IgD-negative memory B cell (primary cell): ENCODE results near the gene RHO. TPM values are rescaled to one million over a fixed set of nuclear protein-coding genes. Genes with fewer than 3 reads are reported as not detected.
"Not testable (repeated sequence)": the region's sequence is repeated elsewhere in the genome, so short reads cannot be mapped to it uniquely, and the experiment has no call there.

Source experiments
- H3K27ac Mint-ChIP-seq, 3 donors: one replicate each; pipeline ENCODE4 v1.8.0; 2020 to 2022; ENCODE audit warnings: mild to moderate bottlenecking in 3 of 3, mixed read lengths in 3 of 3, moderate library complexity in 1 of 3
- H3K27me3 Mint-ChIP-seq: one replicate; pipeline ENCODE4 v1.8.0; 2021; ENCODE audit warnings: mixed read lengths
- H3K36me3 Mint-ChIP-seq: one replicate; pipeline ENCODE4 v1.8.0; 2020; ENCODE audit warnings: mild to moderate bottlenecking, mixed read lengths
- H3K4me1 Mint-ChIP-seq, 3 donors: one replicate each; pipeline ENCODE4 v1.8.0; 2020 to 2022; ENCODE audit warnings: mixed read lengths in 3 of 3, mild to moderate bottlenecking in 1 of 3
- H3K4me3 Mint-ChIP-seq, 4 donors: one replicate each; pipeline ENCODE4 v1.8.0; 2020 to 2022; ENCODE audit warnings: mild to moderate bottlenecking in 4 of 4, mixed read lengths in 4 of 4, moderate library complexity in 3 of 4
- H3K9me3 Mint-ChIP-seq, 3 donors: one replicate each; pipeline ENCODE4 v1.8.0; 2020 to 2021; ENCODE audit warnings: mixed read lengths in 3 of 3, mild to moderate bottlenecking in 1 of 3
- polyA plus RNA-seq: library from polyadenylated mRNA; unstranded; fragments of 300-500 nt; fragmentation: Illumina TruSeq; gene quantifications from one replicate; pipeline ENCODE4 v1.2.3, GENCODE V29; 2021

The RHO gene
- polyA plus RNA-seq, 1 donor from 2014 or later: not detected

DNA sequence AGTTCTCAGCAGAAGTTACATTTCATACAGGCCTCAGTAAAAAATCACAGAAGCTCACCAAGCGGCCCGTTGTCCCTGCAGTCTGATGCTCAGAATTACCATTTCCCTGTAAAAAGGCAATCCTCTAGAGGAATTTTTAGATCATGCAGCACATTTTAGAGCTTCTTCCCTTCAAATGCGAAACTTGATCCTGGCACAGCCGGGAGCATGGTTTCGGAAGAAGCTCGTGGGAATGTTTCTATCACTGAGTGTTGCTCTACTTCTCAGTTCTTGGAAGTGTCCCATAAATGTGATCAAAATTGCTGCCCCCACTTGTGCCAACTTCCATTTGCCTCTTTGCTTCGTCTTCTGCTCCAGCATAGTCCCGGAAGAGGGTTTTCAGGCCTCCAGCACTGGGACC, 10.8 kb downstream of the RHO start:
- Mint-ChIP-seq H3K27ac (peak overlapping the region in 1 of 3 donors; percentile 91), H3K27me3 (no peaks in the 10 kb centered on the region), H3K4me3 (no peak overlapping the region), H3K36me3 (peaks cover 3% of the 10 kb centered on the region), H3K9me3 (peaks cover 0 to 3% (median 0%) of the 10 kb centered on the region in 3 donors), H3K4me1 (peaks cover 0 to 2% (median 0%) of the 10 kb centered on the region in 3 donors)

DNA sequence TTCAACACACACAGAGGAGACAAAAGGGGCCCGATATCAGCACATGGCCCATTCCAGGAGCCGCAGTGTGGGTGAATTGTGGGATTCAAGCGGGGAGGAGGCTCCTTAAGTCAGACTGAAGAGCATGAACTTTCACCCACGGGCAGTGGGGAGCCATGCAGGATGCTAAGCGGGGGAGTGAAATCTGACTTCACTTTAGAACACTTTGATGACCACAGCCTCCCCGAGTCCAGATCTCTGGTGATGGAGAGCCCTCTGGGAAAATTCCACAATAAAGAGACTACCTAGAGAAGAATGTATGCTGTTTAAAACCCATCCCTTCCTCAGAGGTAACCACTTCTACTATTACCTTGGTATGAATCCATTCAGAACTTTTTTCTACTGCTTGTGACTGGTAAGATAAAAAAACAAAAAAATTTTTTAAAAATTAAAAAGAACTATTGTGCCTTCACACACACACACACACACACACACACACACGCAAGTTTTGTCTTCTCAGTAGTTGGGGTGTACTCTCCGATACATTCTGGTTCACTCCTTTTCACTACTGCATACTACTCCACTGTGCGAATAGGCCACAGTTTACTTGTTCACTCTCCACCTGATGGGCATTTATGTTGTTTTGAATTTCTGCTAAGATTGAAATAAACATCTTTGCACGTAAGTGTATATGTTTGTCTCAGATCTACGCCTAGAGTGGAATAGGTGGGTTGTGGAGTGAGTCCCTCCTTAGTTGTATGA, 12.5 kb downstream of the RHO start:
- Mint-ChIP-seq H3K27ac (peak overlapping the region in 1 of 3 donors; percentile 89), H3K4me1 (peaks cover 0 to 2% (median 0%) of the 10 kb centered on the region in 3 donors), H3K27me3 (no peaks in the 10 kb centered on the region), H3K36me3 (peaks cover 3% of the 10 kb centered on the region), H3K9me3 (peaks cover 0 to 3% (median 0%) of the 10 kb centered on the region in 3 donors), H3K4me3 (no peak overlapping the region)

GRCh38 chr3:129542747-129543146, 14.3 kb downstream of the RHO start:
- Mint-ChIP-seq H3K4me3 (no peak overlapping the region), H3K9me3 (peaks cover 0 to 3% (median 0%) of the 10 kb centered on the region in 3 donors), H3K27ac (peak overlapping the region in 1 of 3 donors; percentile 77), H3K36me3 (peaks cover 3% of the 10 kb centered on the region), H3K4me1 (peaks cover 0 to 2% (median 0%) of the 10 kb centered on the region in 3 donors), H3K27me3 (no peaks in the 10 kb centered on the region)

DNA sequence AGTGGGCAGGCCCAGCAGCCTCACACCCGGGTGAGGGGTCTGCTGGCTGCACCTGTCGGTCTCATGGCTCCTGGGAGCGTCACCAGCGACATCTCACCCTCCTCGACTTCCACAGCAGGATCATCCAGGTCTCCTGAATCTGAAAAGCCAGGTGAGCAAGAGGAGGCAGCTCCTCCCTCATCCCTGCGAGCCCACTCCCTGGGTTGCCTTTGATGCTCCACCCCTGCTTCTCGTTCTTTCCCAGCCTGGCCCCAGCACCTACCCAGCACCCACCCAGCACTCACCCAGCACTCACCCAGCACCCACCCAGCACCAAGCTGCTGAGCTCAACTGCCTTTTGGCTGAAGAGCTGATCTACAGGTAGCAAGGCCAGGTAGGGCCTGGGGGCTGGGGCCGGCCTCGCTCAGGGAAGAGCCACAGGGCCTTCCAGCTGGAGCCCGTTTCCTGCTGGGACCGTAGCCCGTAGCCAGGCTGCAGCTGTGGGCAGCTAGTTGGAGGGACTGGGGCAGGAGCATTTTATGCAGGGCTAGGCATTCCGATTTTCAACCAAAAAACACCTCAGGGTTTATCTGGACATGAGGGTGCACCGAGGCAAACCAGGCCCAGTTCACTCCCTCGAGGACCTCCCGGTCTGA, 14.8 kb downstream of the RHO start, which contains the start of gene H1-8:
H1-8 (plus strand) TSS at position 20 of the 635 bp plus-strand sequence; CDS start at position 64, 44 bp downstream.
- peak within 1 kb of the TSS in 1 of 3 donors; percentile 77 for H3K27ac Mint-ChIP-seq

GRCh38 chr3:129543999-129544398, 15.6 kb downstream of the RHO start:
- H3K27ac Mint-ChIP-seq: no peak overlapping the region
- H3K4me1 Mint-ChIP-seq: peaks cover 0 to 5% (median 0%) of the 10 kb centered on the region in 3 donors
- H3K9me3 Mint-ChIP-seq: peaks cover 0 to 3% (median 0%) of the 10 kb centered on the region in 3 donors
- peaks cover 3% of the 10 kb centered on the region for H3K36me3 Mint-ChIP-seq
- H3K4me3 Mint-ChIP-seq: no peak overlapping the region
- H3K27me3 Mint-ChIP-seq: no peaks in the 10 kb centered on the region

More for the DNA sequence above, 14.8 kb downstream of the RHO start, which contains the start of gene H1-8:
- Mint-ChIP-seq H3K4me3 (no peak within 1 kb of the TSS), H3K36me3 (peaks cover 3% of the 10 kb centered on the region), H3K4me1 (peaks cover 0 to 3% (median 0%) of the 10 kb centered on the region in 3 donors), H3K27me3 (no peaks in the 10 kb centered on the region), H3K9me3 (peaks cover 0 to 3% (median 0%) of the 10 kb centered on the region in 3 donors)

- H3K9me3 Mint-ChIP-seq, H3K27ac Mint-ChIP-seq, H3K4me1 Mint-ChIP-seq, H3K27me3 Mint-ChIP-seq, H3K4me3 Mint-ChIP-seq, H3K36me3 Mint-ChIP-seq: not testable (repeated sequence)
These were observed 17.5 kb downstream of the RHO start for GRCh38 chr3:129545951-129546350.

GRCh38 chr3:129547241-129547640, 18.8 kb downstream of the RHO start:
- peaks cover 0 to 5% (median 0%) of the 10 kb centered on the region in 3 donors for H3K4me1 Mint-ChIP-seq
- peak overlapping the region in 1 of 3 donors; percentile 43 for H3K27ac Mint-ChIP-seq
- peaks cover 2% of the 10 kb centered on the region for H3K36me3 Mint-ChIP-seq
- no peaks in the 10 kb centered on the region for H3K9me3 Mint-ChIP-seq
- H3K27me3 Mint-ChIP-seq: no peaks in the 10 kb centered on the region
- H3K4me3 Mint-ChIP-seq: no peak overlapping the region

DNA sequence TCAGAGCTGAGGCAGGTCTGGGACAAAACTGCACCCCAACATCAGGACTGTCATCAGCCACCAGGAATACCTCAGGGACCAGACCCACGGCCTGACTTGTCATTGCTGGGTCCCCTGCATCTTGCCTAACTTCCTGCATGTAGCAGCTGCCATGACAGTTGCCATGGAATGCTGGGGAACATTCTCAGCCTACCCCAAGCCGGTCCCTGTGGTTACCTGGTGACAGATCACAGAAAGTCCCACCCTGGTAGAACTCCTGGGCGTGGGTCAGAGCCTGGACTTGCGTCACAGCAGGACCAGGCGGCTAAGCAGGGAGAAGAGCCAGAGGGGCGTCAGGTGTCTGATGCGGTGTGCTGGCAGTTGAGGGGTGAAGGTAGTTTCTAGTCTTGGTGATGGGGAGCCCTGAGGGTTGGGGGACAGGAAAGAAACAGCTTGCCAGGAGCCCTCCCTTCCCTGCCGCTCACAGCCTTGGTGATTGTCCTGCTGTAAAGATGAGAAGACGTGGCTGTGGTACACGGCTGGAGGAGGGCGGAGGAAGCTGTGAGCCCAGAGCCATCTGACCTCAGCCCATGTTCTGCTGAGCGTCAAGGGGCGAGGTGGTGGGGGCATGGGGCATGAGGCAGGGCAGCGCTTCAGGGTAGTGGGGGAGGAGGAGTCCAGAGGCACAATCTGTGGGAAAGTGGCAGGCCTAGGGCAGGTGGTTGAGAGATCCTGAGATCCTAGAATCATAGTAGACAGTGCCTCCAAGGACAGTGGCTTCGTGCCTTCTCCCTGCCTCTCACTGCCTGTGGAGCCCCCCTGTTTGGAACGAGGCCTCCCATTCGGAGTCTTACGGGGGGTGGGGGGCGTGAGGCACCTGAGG, 19.9 kb downstream of the RHO start:
- peaks cover 0 to 5% (median 0%) of the 10 kb centered on the region in 3 donors for H3K4me1 Mint-ChIP-seq
- no peak overlapping the region for H3K4me3 Mint-ChIP-seq
- no peaks in the 10 kb centered on the region for H3K9me3 Mint-ChIP-seq
- no peaks in the 10 kb centered on the region for H3K27me3 Mint-ChIP-seq
- H3K27ac Mint-ChIP-seq: no peak overlapping the region
- H3K36me3 Mint-ChIP-seq: peaks cover 4% of the 10 kb centered on the region

- Mint-ChIP-seq H3K36me3 (peaks cover 4% of the 10 kb centered on the region), H3K27ac (no peak overlapping the region), H3K27me3 (peaks cover under 1% of the 10 kb centered on the region), H3K9me3 (no peaks in the 10 kb centered on the region), H3K4me3 (no peak overlapping the region), H3K4me1 (peaks cover 0 to 7% (median 3%) of the 10 kb centered on the region in 3 donors)
These were observed 20.8 kb downstream of the RHO start for GRCh38 chr3:129549006-129549800.

- Mint-ChIP-seq H3K36me3 (peaks cover 4% of the 10 kb centered on the region), H3K4me3 (no peak overlapping the region), H3K4me1 (peaks cover 0 to 11% (median 4%) of the 10 kb centered on the region in 3 donors), H3K27ac (no peak overlapping the region), H3K27me3 (peaks cover 2% of the 10 kb centered on the region), H3K9me3 (no peaks in the 10 kb centered on the region)
These were observed 21.4 kb downstream of the RHO start for GRCh38 chr3:129549805-129550204.

DNA sequence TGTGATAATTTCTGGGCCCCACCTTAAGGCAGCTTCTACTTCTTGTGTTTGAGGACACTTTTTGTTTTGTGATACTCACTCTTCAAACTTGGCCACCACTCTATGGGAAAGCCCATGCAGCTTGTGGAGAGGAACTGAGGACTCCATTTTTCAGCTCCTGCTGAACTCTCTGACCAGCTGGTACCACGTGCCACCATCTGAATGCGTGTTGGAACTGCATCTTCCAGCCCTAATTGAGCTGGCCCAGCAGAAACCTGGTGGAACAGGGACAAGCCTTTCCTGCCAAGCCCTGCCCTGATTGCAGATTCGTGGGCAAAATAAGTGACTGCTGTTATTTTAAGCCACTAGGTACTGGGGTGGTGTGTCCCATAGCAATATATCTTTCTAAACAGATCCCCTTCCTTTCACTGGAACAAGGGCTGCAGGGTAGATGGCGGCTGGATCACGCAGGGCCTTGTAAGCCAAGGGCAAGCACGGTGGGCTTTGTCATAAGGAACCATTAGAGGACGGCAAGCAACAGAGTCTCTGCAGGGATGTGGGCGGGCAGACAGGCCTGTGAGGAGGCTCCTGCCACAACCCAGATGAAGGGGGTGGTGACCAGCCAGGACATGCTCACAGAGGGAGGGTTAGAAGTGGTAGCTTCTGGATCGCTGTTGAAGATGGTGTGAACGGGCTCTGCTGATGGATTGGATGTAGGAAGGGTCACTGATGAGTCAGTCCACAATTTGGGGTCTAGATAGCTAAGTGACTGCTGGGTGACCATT, 24.0 kb downstream of the RHO start:
- no peak overlapping the region for H3K4me3 Mint-ChIP-seq
- H3K27me3 Mint-ChIP-seq: peaks cover 2% of the 10 kb centered on the region
- peaks cover 4% of the 10 kb centered on the region for H3K36me3 Mint-ChIP-seq
- peaks cover 0 to 11% (median 4%) of the 10 kb centered on the region in 3 donors for H3K4me1 Mint-ChIP-seq
- H3K27ac Mint-ChIP-seq: no peak overlapping the region
- no peaks in the 10 kb centered on the region for H3K9me3 Mint-ChIP-seq

- Mint-ChIP-seq H3K4me3 (peak overlapping the region in 1 of 4 donors; percentile 22), H3K4me1 (peaks cover 0 to 11% (median 4%) of the 10 kb centered on the region in 3 donors), H3K27ac (peak overlapping the region in 1 of 3 donors; percentile 16), H3K36me3 (peaks cover 4% of the 10 kb centered on the region), H3K9me3 (no peaks in the 10 kb centered on the region), H3K27me3 (peaks cover 9% of the 10 kb centered on the region)
These were observed 24.7 kb downstream of the RHO start for GRCh38 chr3:129553171-129553570.

GRCh38 chr3:129553719-129554118, 25.3 kb downstream of the RHO start:
- Mint-ChIP-seq H3K27ac (peak overlapping the region in 1 of 3 donors; percentile 86), H3K4me1 (peaks cover 0 to 11% (median 1%) of the 10 kb centered on the region in 3 donors), H3K9me3 (no peaks in the 10 kb centered on the region), H3K4me3 (peak overlapping the region in 2 of 4 donors; percentile 45 to 63), H3K36me3 (peaks cover 4% of the 10 kb centered on the region), H3K27me3 (peaks cover 10% of the 10 kb centered on the region)
